A673 (cell line): ENCODE data around the gene SDK1. TPM values are rescaled to one million over a fixed set of nuclear protein-coding genes. Genes with fewer than 3 reads are reported as not detected.

Experiments
- BruUV-seq: library from RNA; stranded (reverse); fragments of 400-500 nt; replicated peaks from 2 replicates; lab custom pipeline; 2021; lab: Mats Ljungman, UMichigan
- CTCF ChIA-PET: fragments of 300-600 bp; sonication (Branson Sonifier 250); formaldehyde crosslinking; loops from one replicate; lab custom pipeline; 2022; ENCODE audit warnings: antibody characterized with exemption; lab: Charles Lee
- POLR2A ChIA-PET: fragments of 300-600 bp; sonication (Branson Sonifier 250); formaldehyde crosslinking; loops from one replicate; lab custom pipeline; 2022; ENCODE audit warnings: antibody characterized with exemption; ENCODE audit not compliant: low non-redundant PET; lab: Charles Lee
- DNase-seq: peaks from one replicate; pipeline ENCODE4 v3.0.0-alpha.2; 2015; ENCODE audit warnings: low spot score
- H3K27ac ChIP-seq: fragments of 200-600 bp; sonication (generic); 2 replicates; pipeline ENCODE4 v1.5.1; 2016; ENCODE audit warnings: mixed run types, low read depth, mild to moderate bottlenecking, mixed read lengths, antibody characterized with exemption, low read length; ENCODE audit not compliant: poor library complexity, severe bottlenecking
- H3K27me3 ChIP-seq: fragments of 200-600 bp; sonication (generic); replicated peaks from 2 replicates; pipeline ENCODE4 v1.6.1; 2017; ENCODE audit warnings: mixed run types, low read depth, mild to moderate bottlenecking, mixed read lengths, antibody characterized with exemption, low read length; ENCODE audit not compliant: insufficient read depth, poor library complexity
- H3K36me3 ChIP-seq: fragments of 200-600 bp; sonication (generic); 2 replicates; pipeline ENCODE4 v1.6.1; 2016; ENCODE audit warnings: mixed run types, mild to moderate bottlenecking, mixed read lengths, antibody characterized with exemption, low read length; ENCODE audit not compliant: insufficient read depth, poor library complexity, severe bottlenecking
- H3K4me1 ChIP-seq: fragments of 200-600 bp; sonication (generic); 2 replicates; pipeline ENCODE4 v1.6.1; 2017; ENCODE audit warnings: mixed run types, mild to moderate bottlenecking, mixed read lengths, antibody characterized with exemption, low read length; ENCODE audit not compliant: insufficient read depth, poor library complexity, severe bottlenecking
- H3K4me3 ChIP-seq: fragments of 200-600 bp; sonication (generic); 2 replicates; pipeline ENCODE4 v1.5.1; 2016; ENCODE audit warnings: low read depth, mixed run types, mild to moderate bottlenecking, mixed read lengths, low read length; ENCODE audit not compliant: poor library complexity, severe bottlenecking
- H3K9me3 ChIP-seq: fragments of 200-600 bp; sonication (generic); 2 replicates; pipeline ENCODE4 v1.6.1; 2016; ENCODE audit warnings: mixed run types, low read depth, mild to moderate bottlenecking, mixed read lengths, antibody characterized with exemption, low read length; ENCODE audit not compliant: poor library complexity, severe bottlenecking
- CTCF ChIP-seq: fragments of 300-800, 200-600 bp; sonication (generic); conservative IDR thresholded peaks from 2 replicates; pipeline ENCODE4 v1.5.1; 2017; ENCODE audit warnings: low read depth, mild to moderate bottlenecking, antibody characterized with exemption, low read length, moderate library complexity, mixed read lengths
- EZH2 ChIP-seq: fragments of 200-600 bp; sonication (generic); IDR thresholded peaks from 2 replicates; pipeline ENCODE4 v1.6.1; 2017; ENCODE audit warnings: borderline replicate concordance, low read depth, mild to moderate bottlenecking, mixed read lengths, antibody characterized with exemption, low read length; ENCODE audit not compliant: poor library complexity, severe bottlenecking
- intact Hi-C: fragments of 100-400 bp; cut with micrococcal nuclease; formaldehyde crosslinking; loops from one replicate; pipeline ENCODE4 v1.10.0; 2022; ENCODE audit not compliant: unreplicated experiment
- total RNA-seq: library from RNA; stranded (reverse); gene quantifications from 2 replicates; pipeline ENCODE4 v1.2.3, GENCODE V29; 2021

SDK1 gene
- total RNA-seq, 1 experiment from 2014 or later = 14.7 TPM

GRCh38 chr7:4270268-4270667 is 969.2 kb downstream of the SDK1 start:
- ChIA-PET CTCF (no interaction called here), POLR2A (no interaction called here)
- H3K9me3 ChIP-seq = peaks cover 4% of the 10 kb centered on the region
- intact Hi-C loops = no loop called here
- no peak for TF ChIP-seq CTCF
- TF ChIP-seq EZH2 = no peak
- no TSS peak for BruUV-seq
- no peaks in the 10 kb centered on the region for H3K4me1 ChIP-seq
- H3K36me3 ChIP-seq = no peaks in the 10 kb centered on the region
- no peak for DNase-seq
- H3K4me3 ChIP-seq = no peak overlapping the region
- H3K27ac ChIP-seq = no peak overlapping the region
- H3K27me3 ChIP-seq = no peaks in the 10 kb centered on the region

- BruUV-seq = no TSS peak
- Histone ChIP-seq H3K36me3 (no peaks in the 10 kb centered on the region), H3K4me3 (no peak overlapping the region), H3K4me1 (no peaks in the 10 kb centered on the region), H3K27ac (no peak overlapping the region), H3K27me3 (no peaks in the 10 kb centered on the region), H3K9me3 (peaks cover 4% of the 10 kb centered on the region)
- ChIA-PET POLR2A (no interaction called here), CTCF (no interaction called here)
- intact Hi-C loops = no loop called here
- DNase-seq = no peak
- TF ChIP-seq CTCF = no peak
- no peak for TF ChIP-seq EZH2
Observed at GRCh38 chr7:4270941-4271715, 970.1 kb downstream of the SDK1 start.

GRCh38 chr7:4271716-4272015 is 970.6 kb downstream of the SDK1 start:
- no peak overlapping the region for H3K4me3 ChIP-seq
- no TSS peak for BruUV-seq
- TF ChIP-seq EZH2 (no peak), CTCF (no peak)
- DNase-seq = no peak
- CTCF ChIA-PET = no interaction called here
- H3K9me3 ChIP-seq = peaks cover 4% of the 10 kb centered on the region
- intact Hi-C loops = no loop called here
- POLR2A ChIA-PET = no interaction called here
- H3K27ac ChIP-seq = no peak overlapping the region
- no peaks in the 10 kb centered on the region for H3K36me3 ChIP-seq
- no peaks in the 10 kb centered on the region for H3K4me1 ChIP-seq
- H3K27me3 ChIP-seq = no peaks in the 10 kb centered on the region
